HG03066 (cell line): Measurements from ENCODE around the gene RUNX1.

Experiments
- ATAC-seq: cut with Tn5 transposase; IDR thresholded peaks from one replicate; pipeline ENCODE4 v1.9.1; 2021; ENCODE audit warnings: low read depth; ENCODE audit not compliant: unreplicated experiment

RUNX1 gene

DNA sequence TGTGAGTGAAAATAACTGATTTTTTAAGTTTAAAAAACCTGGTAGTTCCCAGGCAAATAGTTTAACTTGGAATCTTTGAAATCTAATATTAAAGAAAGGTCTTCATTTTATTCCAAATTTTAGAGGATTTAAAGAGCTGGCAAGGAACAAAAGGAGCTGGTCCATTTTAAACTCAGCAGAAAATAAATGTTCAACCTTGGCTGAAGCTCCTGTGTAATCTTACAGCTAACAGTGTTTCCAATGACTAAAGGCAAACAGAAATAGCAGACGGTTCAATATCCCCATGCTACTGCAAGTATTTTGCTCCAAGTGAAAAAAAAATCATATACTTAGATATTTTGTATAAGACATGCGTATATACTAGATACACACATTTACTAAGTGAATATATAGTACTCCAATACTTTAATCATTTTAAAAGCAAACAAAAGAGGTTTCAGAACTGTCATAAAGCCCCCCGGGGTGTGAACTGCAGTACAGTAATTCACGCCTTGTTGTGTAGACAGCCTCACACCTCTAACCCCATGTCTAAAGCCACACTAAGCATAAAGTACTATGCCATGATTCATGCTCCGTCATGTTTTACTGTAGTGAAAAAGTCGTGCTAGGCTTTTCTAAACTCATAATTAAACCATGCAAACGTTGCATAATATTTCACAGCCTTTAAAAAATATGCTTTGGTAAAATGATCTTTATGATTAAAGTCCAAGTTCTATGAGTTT is 248.1 kb downstream of the RUNX1 start:
- ATAC-seq: no peak

- ATAC-seq: no peak
These were observed 250.0 kb downstream of the RUNX1 start for GRCh38 chr21:34799092-34799491.

GRCh38 chr21:34797921-34798535 is 251.1 kb downstream of the RUNX1 start:
- ATAC-seq: no peak

- ATAC-seq: no peak
These were observed 251.9 kb downstream of the RUNX1 start for GRCh38 chr21:34797201-34797525.

DNA sequence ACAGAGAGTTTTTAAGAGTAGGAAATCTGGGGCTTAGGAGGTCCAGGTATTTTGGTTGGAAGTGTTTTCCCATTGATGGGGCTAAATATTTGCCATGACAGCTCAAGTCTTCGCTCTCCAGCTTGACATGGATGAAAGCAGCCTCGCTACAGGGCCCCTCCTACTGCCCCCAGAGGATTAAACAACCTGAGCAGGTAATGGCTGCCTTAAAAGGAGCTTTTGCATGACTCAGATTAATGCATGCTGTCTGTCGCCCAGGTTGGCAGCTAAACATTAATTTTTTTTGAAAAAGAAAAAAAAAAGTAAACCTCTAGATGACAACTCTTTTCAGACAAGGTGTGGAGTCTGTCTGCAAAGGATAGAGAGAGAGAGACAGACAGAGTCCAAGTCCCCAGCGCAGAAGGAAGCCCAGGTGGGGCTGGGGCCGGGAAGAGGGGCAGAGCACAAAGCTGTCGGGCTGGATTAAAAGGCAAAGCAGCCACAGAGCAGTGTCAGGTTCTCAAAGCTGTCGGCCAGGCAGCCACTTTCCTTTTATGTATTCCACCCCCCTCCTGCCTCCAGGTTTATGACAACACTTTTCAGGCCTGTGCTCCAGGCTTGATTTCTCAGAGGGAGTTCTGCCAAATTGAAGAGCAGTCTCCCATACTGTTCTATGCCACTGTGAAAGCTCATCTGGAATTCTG is 252.4 kb downstream of the RUNX1 start:
- no peak for ATAC-seq

DNA sequence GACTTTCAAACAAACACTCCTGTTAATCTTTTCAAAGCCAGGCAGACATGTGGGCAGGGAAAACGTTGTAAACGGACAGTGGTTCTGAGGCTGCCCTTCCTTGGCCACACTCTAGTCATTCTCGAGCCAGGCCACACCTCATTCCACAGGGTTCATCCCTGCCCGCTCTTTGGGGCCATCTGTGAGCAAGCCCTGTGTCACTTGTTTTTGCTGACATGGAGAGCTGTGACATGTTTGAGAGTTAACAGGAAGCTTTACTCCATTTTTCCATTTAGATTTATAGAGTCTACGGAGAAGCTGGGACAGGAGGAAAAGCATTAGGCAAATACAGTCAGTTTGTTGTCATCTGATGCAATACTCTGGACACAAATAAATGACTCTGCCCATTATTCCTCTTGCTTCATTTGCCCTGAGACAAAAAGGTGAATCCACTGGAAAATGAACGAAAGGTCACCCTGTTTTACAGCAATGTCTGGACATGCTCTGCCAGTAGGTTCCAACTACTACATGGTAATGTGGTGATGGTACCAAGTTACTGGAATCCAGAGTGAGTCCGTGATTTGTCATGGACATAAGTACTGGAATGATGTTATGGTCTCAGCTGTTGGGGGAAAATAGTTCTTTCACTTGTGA is 253.4 kb downstream of the RUNX1 start:
- ATAC-seq: no peak

DNA sequence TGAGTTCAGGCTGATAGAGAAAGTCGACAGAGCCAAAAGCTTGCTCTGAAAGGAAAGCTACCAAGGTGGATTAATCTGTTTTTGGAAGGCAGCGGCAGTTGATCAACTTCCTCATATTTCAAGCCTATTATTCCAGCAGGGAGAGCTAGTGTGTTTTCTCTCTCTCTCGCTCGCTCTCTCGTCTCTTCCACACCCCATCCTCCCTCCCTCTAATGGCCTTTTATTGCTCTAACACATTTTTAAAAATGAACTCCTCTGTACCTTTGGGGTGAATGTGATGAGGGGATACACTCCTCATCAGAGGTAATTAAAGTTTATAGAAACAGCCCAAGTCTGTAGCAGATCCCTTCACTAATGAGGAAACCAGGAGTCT is 253.9 kb downstream of the RUNX1 start:
- ATAC-seq: no peak

DNA sequence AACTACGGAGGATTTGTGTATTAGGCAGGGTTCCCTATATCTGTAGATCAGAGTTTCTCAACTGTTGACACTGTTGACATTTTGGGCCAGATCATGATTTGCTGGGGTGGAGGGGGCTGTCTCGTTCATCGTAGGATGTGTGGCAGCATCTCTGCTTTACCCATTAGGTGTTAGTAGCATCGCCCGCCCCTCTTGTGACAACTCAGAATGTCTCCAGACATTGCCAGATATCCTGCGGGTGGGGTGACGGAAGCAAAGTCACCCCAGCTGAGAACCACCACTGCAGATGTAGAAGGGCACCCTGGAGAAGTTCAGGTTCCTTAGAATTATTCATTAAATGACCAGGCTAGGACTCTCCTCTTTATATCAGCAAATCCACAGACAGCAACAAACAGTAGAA is 254.4 kb downstream of the RUNX1 start:
- no peak for ATAC-seq

GRCh38 chr21:34793471-34793870 is 255.6 kb downstream of the RUNX1 start:
- no peak for ATAC-seq

- no peak for ATAC-seq
These were observed 256.5 kb downstream of the RUNX1 start for GRCh38 chr21:34792504-34793089.

DNA sequence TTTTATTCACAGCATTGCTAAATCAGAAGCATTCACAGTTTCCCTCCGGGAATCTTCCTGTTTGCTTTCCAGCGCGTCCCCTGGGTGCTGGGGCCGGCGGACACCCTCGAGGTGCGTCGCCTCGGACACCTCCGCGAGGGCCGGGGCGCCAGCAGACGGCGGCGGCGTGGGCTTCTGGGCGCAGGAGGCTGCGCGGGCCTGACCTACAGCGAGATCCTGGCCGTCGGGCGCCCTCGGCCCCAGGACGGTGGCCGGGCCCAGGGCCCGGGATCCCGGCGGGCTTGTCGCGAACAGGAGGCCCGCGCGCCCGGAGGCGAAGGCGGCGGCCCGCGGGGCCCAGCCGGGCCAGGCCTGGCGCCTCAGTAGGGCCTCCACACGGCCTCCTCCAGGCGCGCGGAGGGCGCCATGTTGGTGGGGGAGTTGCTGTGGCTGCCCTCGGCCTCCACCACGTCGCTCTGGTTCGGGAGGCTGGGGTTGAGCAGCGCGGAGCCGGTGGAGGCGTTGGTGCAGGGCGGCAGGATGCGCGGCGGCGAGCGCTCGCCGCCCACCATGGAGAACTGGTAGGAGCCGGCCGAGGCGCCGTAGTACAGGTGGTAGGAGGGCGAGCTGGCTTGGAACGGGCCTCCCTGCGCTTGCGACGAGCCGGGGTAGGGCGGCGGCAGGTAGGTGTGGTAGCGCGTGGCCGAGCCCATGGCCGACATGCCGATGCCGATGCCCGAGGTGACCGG is 257.2 kb downstream of the RUNX1 start:
- ATAC-seq: no peak

GRCh38 chr21:34790834-34791233 is 258.3 kb downstream of the RUNX1 start:
- no peak for ATAC-seq

GRCh38 chr21:34790341-34790740 is 258.8 kb downstream of the RUNX1 start:
- ATAC-seq: no peak

DNA sequence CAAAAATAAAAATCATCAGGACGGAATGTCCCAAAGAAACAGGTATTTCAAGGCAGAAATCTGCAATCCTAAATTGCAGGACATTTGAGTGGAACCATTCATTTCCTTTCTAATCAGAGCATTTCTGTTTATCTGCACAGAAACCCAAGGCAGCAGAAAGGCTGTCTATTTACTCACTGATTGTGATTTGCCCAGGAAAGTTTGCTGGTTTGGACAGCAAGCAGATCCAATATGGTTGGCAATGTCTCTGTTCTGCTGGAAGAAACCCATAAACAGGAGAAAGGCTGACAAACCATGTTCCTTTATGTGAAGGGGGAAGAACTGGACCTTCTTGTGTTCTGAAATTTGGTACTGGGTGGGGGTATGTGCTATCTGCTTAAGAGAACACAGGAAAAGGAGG is 260.2 kb downstream of the RUNX1 start:
- no peak for ATAC-seq

DNA sequence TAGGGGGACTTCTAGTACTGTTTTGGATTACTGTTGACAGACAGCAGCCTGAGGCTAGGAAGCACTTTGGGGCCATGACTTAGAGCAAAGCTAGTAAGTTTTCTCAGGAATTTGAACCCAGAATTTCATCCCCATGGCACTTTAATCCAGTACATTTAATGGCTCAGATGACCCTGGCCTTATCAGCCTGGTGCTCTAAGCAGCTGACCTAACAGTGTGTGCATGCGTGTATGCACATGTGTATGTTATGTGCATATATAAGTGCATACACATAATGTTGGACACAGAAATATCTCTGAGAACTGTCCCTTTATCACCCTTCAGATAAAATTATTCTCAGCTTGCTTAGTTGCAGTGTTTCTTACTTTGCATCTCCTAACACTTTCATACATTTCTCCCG is 265.3 kb downstream of the RUNX1 start:
- no peak for ATAC-seq

DNA sequence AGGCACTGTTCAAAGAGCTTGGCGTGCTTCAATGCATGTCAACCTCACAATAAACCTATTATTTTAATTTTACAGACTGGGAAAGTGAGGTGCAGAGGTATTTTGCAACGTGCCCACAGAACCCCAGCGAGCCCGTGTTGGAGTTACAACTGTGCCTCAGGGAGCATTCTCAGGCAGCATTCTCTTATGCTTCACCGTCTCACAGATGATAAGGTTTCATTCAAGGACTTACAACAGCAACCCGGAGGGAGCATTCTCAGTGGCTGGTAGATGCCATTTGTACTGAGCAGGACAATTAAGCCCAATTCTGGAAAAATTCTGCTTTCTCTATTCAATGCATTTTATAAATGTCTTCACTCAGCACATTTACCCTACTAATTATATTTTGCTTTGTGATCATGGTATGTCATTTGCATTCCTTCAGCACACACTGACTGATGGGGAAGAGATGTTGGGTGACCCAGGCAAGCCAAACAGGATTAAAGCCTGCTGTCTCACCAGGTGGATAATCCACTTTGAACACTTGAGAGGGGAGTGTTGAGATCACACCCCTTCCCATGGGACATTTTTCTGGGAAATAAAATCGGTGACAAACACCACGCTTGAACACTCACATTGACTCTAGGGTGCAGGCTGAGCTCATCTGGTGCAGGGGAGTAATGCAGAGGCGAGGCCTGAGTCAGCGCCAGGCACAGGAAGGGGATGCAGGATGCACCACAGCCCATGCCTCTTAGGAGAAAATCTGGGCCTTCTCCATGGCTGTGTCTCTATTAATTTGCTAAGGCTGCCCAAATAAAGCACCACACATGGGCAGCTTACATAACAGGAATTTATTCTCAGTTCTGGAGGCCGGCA is 266.4 kb downstream of the RUNX1 start:
- ATAC-seq: no peak

DNA sequence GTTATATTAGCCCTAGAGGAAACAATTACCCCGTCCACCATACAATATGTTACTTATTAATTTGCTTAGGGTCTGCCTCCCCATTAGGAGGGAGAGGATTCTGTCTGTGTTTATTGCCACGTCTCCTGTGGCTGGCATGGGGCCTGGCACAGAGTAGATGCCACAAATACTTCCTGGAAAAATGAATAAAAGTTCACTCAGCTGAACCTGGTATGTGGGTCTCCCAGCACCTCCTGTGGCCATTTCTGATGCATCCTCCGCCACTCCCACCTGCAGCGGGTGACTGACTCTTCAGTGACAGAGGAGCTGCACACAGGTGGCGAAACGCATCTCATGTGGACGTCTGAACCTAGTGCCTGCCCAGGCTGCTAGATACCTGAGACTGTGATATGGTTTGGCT is 267.6 kb downstream of the RUNX1 start:
- no peak for ATAC-seq

DNA sequence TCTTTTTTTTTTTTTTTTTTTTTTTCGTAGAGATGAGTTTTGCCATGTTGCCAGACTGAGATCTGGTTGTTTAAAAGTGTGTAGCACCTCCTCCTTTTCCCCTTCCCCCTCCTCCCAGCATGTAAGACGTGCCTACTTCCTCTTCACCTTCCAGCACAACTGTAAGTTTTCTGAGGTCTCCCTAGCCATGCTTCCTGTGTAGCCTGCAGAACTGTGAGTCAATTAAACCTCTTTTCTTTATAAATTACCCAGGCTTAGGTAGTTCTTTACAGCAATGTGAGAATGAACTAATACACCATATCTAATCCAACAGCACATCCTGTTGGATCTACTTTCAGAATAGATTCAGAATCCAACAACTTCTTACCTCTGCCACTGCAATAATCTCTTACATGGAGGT is 269.2 kb downstream of the RUNX1 start:
- no peak for ATAC-seq

DNA sequence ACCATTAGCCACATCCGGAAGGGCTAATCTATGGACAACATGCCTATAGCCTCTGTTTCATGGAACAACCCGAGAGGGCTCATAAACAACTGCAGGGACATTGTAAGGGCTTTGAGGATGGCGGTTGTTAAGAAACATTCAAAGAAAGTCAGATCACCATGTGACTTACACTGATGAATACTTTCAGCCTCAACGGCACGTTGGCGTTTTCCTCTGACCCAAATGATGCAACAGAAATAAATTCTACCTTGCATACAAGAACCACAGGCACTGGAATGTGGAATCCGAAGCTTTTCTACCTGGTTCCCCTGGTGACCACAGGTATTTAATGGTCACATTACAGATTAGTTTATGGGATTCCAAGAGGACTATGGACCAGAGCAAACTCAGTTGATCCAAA is 273.3 kb downstream of the RUNX1 start:
- no peak for ATAC-seq

GRCh38 chr21:34774750-34775149 is 274.4 kb downstream of the RUNX1 start:
- no peak for ATAC-seq
